Hematopoietic multipotent progenitor cell treated with erythropoietin and hydrocortisone succinate and interleukin-3 and kit ligand, for 8 days (in vitro differentiated cells): ENCODE measurements around the gene WFIKKN1.
"Not testable (repeated sequence)": the region's sequence is repeated elsewhere in the genome, so short reads cannot be mapped to it uniquely, and the experiment has no call there.

Experiments used
- DNase-seq: peaks from one replicate; pipeline ENCODE4 v3.0.0-alpha.2; 2015

The WFIKKN1 gene

DNA sequence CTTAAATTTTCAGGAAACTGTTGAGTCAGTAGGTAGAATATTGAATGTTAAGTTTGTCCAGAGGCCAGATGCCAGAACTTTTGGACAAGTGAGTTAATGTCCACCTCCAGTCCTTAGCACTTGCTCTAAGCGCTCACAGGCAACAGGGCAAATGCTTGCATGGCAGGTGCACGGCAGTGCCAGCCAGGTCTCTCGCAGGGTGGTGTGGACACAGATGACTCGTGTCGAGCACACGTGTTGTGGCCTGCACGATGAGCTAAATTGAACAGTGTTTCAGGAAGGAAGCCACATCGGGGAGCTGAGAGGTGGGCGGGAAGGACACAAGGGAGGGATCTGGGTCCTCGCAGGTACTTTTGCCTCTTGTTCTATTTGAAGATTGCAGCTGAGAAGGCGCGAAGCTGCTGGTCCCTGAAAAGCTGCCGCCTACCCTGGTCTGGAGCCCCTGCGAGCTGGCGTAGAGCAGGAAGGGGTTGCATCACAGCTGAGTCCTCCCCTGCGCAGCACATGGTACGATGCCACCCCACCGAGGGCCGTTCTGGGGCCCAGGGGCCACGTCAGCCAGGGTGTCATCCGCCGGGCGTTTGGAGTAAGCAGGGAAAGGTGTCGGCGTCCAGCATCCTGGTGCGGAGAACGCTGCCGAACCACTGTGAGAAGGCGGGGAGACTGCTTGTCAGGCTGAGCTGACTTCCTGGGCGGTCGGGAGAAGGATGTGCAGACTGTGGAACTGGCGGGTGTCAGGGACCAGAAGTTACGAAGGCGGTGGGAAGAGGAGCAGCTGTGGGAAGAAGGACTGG lies 34.6 kb upstream of the WFIKKN1 start:
- no peak for DNase-seq

DNA sequence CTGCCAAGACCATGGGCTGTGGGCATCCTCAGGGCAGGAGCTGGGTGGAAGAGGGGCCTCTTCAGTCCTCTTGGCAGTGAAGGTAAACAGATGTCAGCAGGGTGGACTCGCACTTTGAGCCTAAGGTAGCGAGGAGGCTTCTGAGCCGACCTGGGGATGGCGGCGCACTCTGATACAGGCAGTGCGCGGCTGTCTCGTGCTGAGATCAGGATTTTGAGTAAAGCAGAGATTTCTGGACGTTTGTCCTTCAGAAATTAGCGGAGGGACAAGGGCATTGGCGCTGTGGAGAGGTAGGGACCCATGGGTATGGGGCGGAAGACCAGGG lies 34.1 kb upstream of the WFIKKN1 start:
- no peak for DNase-seq

DNA sequence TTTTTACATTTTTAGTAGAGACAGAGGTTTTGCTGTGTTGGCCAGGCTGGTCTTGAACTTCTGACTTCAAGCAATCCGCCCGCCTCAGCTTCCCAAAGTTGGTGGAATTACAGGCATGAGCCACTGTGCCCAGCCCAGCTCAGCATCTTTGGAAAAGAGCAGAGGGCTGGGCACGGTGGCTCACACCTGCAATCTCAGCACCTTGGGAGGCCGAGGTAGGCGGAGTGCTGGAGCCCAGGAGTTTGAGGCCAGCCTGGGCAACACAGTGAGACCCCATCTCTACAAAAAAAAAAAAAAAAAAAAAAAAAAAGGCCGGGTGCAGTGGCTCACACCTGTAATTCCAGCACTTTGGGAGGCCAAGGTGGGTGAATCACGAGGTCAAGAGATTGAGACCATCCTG lies 33.1 kb upstream of the WFIKKN1 start:
- not testable (repeated sequence) for DNase-seq

DNA sequence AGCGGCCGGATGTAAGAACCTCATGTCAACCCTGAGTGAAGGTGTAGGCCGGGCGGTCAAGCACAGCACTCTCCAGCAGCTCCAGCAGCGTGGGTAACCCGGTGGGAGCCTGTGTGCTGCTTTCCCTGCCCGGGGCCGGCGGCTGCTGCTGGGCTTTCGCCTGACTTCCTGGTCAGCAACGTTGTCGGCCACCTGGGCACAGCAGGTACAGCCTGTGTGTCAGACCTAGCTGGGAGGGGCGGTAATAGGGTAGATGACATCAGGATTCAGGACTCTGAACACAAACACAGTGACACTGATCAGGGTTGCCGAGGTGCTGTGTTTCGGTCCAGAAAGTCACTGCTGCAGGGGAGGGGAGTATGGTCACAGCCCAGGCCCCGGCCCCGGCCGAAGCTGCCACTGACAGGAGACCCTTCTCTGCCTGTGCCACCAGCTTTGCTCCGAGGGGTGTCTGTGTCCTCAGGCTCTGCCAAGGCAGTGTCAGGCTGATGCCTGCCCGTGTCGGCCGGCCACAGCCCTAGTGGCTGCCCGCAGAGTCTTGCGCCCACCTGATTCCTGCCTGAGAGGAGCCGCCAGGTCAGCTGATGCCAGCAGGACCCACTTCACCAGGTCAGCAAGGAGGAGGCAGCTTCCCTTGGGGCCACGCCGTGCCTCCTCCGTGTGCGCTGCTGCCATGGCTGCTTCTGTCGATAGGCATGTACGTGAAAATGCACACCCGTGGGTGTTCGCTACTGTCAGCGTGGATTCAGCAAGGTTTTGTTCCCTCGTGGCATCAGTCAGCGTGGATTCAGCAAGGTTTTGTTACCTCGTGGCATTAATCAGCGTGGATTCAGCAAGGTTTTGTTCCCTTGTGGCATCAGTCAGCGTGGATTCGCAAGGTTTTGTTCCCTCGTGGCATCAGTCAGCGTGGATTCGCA lies 31.7 kb upstream of the WFIKKN1 start:
- no peak for DNase-seq

DNA sequence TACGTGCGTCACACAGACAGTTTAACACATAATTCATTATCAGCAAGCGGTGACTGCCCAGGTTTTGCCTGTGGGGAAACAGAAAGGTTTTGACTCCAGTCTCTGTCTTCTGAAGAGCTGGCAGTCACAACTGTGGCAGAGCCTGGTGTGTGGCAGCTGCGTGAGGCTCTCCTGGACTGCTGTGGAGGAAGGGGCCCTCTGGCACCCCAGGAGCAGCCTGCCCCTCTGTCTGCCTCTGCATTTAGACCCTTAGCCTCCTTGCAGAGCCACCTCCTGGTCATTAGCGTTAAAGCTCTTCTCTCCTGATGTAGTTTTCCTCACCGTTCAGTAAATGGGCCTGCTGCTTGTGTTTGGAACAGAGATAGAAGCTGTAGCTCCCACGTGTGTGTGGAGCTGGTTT lies 30.0 kb upstream of the WFIKKN1 start:
- DNase-seq = peak; percentile 52

DNA sequence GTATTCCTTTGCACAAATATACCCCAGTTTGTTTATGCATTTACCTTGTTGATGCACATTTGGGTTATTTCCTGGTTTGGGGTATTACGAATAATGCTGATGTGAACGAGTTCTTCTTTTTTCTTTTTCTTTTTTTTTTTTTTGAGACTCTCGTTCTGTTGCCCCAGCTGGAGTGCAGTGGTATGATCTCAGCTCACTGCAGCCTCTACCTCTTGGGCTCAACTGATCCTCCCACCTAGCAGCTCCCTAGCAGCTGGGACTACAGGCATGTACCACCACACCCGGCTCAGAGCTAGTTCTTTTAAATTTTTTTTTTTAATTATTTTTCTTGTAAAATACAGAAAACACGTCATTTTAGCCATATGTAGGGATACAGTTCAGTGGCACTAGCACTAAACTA lies 26.9 kb upstream of the WFIKKN1 start:
- no peak for DNase-seq

DNA sequence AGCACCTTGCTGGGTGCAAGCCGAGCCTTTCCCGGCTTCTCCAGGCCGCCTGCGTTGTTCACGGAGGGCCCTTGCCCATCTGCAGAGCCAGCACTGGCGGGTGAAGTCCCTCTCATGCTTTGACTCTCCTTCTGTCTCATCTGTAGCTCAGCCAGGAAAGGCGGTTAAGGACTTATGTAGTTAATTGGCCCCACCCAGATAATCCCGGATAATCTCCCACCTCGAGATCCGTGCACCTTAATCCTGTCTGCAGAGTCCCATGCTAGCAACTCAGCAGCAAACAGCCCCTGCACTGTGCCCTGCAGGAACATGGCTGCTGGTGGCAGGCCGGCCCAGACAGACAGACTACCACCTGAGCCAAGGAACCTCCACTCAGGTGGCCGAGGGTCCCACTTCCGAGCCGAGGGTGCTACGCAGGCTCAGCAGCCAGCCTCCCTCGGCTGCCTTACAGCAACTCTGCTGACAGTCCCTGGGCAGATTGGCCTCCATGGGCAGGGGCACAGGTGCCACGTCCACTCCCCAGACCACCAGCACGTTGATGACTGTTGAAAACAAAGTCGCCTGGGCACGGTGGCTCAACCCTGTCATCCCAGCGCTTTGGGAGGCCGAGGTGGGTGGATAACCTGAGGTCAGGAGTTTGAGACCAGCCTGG lies 24.0 kb upstream of the WFIKKN1 start:
- no peak for DNase-seq

DNA sequence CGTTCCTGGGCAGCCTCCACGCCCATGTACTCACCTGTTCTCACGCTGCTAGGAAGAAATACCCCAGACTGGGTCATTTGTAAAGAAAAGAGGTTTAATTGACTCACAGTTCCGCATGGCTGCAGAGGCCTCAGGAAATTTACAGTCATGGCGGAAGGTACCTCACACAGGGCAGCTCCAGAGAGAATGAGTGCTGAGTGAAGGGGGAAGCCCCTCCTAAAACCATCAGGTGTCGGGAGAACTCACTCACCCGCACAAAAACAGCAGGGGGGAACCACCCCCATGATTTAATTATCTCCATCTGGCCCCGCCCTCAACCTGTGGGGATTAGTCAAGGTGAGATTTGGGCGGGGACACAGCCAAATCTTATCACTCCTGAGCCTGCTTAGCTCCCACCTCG lies 22.8 kb upstream of the WFIKKN1 start:
- DNase-seq = no peak

DNA sequence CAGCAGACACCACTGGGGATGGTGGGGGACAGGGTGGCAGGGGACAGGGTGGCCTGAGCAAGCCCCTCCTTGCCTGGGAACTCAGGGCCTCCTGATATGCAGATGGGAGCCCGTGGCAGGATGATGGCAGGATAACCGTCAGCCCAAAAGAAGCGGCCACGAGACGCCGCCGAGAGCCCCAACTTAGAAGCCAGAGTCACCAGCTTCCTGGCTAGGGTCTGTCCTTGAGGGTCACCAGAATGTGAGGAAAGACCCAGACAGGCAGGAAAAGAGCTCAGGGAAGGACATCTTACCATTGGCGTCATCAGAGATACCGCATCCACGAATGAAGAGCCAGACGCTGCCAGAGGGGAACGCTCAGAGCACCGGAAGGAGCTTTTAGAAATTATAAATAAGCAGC lies 21.5 kb upstream of the WFIKKN1 start:
- no peak for DNase-seq

DNA sequence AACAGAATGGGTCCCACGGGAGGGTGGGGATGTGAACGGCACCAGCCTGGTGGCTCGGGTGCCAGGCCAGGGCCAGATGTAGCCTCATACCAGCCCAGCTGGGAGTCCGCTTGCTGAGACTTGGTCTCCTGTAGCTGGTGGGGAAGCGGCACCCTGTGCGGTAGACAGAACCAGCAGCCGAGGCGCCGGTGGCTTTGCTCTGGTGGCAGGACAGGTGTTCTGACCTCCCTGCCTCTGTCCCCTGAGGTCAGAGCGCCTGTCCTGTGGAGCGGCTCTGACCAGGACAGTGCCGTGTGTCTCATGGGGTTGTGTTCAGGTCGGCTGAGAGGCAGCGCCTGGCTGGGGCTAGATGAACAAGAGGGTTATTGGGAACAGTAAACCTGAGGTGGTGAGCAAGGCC lies 20.8 kb upstream of the WFIKKN1 start:
- no peak for DNase-seq

DNA sequence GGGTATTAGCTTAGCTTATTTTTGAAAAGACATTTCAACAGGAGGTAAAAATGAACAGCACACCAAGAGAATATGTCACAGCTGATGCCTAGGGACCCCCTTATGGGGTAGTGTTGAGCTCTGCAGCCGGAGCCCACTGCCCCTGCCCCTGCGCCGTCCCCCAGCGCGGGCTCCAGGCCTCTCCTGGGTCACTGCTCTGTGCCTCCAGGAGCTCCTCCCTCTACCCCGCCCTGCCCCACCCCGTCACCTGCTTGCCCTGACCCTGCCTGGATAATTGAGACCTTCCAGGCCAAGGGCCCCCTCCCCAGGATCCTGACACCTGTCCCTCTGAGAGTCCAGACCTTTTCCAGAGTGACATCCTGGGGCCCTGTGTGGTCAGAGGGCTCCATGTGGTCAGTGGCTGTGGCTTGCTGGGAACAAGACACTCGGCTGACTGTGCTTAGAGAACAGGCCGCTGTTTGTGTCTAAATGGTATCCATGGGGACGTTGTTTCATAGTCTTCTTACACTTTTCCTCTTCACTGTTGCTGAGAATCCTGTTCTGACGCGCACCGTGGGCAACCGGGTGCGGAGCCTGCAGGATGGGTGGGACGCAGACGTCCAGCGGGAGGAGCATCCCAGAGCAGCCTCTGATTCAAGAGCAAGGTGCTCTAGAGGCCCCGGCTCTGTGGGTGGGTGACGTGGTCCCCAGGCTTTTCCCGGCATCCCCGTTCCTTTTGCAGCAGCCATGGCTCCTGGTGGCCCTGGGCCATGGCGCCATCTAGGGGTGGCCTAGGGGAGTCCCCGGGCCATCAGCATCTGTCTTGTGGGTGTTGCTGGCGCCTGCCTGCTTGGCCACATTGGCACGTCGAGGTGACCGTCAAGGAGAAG lies 20.0 kb upstream of the WFIKKN1 start:
- DNase-seq = peak; percentile 55

DNA sequence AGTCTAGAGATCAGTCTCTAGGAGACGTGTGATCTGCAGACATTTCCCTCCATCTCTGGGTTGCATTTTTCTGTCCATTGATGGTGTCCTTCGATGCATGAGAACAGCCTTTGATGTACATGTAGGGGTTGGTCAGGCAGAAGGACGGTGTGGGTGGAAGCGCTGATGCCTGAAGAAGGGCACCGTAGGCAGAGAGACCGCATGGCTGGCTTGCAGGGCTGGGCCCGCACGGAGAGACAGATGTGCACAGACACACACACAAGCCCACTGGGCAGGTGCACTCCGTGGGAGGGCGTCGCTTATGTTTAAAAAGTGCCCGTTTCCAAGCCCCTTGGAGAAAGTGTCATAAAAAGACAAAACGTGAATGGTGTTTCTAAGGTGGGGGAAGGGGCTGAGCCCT lies 15.7 kb upstream of the WFIKKN1 start:
- no peak for DNase-seq

DNA sequence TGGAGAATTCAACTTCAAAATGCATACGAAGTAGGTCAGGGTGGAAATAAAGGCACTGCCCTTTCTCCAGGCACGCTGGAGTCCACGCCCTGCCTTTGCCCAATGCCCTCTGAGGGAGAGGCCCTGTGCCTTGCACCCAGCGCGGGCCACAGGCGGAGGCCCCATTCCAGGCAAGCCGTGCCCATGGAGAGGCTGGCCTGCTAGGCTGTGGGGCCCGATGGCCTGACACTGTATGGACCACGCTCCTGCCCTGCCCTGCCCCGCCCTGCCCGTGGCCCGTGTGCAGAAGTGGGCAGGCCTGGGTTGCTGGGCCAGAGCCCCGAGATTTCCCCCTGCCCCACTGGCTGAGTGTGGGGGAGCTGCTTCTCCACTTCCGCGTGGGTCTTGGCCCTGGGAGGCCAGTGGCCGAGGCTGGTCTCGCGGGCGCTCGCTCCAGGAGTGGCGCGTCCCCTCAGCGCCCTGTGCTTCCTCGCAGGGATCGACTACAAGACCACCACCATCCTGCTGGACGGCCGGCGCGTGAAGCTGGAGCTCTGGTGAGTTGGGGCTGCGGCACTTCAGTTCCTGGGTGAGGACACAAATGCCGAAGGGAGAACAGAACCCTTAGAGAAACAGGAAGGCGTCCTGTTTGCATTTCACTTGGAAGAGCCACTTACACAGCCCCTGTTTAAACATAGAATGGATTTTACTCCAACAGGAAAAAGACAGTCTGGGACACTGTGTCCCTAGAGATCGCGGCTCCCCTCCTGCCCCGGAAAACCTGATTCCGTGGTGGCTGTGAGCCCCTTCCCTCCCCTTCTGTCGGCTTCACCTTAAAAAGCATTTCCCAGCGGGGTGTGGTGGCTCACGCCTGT lies 13.8 kb upstream of the WFIKKN1 start:
- DNase-seq = no peak

DNA sequence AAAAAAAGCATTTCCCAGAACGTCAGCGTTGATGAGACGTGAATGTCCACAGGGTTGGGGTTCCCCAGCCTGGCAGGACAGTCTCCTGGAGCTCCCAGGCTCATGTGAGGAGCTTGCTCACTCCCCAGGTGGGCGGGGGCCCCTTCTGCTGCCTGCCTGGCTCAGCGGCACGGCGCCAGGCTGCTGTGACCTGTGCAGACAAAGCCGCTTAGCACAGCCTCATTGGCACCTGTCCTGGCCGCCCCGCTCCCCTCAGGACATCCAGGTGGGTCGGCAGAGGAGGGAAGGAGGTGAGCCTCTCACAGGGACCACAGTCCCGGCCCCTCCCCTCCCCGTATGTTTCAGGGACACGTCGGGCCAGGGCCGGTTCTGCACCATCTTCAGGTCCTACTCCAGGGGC lies 12.9 kb upstream of the WFIKKN1 start:
- DNase-seq = no peak

DNA sequence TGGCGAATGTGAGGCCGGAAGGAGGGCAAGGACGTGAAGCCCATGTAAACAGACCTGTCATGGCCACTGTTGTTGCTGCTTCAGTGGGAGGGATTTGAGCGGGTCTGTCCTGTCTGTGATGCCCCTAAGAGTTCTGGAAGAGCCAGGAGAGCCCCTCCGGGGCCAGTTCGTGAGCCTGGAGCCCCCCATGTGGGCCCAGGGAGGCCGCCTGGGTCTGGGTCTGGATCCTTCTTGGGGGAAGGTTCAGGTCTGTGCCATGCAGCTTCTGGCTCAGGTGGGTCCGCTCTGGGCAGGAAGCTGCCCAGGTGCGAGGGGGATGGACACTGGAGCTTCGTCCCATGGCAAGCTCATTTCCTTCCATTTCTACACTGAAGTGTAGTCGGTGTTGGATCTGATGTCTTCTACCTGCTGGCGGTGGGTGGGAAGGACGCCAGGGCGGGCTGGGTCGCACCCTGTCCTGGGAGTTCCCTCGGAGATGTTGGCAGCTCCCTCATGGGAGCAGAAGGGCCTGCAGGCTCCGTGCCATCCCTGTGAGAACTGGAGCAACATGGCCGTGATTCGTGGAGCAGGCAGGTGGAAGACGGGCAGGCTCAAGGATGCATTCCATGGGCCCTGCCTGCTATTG lies 11.2 kb upstream of the WFIKKN1 start:
- no peak for DNase-seq

DNA sequence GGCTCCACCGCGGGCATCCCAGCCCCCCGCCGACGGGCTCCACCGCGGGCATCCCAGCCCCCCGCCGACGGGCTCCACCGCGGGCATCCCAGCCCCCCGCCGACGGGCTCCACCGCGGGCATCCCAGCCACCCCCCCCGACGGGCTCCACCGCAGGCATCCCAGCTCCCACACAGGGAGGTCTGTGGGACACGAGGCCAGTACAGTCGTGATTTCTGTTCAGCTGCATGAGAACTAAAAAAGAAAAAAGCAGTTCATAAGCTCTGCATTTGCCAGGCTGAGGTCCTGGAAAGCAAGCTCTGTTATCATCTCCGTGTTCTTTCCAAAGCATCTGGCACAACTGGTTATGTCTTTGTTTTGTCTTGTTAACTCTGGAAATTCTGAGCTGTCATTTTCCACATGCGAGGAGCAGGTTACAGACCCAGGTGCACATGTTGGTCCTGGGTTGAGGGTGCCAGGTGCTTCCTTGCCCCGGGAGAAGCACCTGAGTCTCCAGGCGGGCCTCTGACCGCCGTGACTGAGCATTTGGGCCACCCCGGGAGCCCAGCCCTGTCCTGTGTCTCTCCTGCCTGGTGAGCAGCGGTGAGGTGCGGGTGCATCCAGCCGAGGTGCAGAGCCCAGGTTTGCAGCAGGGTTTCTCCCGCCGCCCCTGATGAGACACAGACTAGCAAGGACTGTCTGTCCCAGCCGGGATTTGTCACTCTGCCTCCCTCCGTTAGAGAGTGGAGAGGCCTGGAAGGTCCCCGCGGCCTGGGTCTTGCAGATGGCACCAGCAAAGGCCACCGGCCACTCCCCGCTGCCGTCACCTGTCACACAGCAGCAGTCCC lies 9.9 kb upstream of the WFIKKN1 start:
- no peak for DNase-seq

DNA sequence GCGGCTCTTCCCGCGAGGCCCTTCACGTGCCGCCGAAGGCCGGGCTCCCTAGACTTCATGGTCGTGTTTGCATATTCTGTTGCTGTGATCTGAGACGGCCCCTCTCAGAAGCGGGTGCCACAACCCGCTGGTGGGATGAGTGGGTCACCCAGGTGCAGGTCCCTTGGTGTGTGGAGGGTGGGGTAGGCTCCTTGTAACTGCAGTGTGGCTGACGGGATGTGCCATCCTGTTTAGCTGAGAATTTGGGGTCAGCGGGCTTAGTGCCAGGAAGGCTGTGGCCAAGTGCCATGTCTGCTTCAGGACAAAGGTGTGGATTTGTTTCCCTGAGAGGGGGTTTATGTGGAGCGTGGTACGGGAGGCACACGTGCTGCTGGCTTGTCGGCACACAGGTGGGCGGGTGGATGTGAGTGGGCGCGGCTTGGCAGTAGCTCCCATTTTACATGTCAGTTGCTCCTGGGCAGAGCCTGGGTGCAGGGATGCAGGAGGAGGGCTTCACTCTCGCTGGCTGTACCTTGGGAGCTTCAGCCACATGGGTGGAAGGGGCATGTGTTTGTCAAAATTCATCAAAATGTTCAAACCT lies 9.2 kb upstream of the WFIKKN1 start:
- no peak for DNase-seq

DNA sequence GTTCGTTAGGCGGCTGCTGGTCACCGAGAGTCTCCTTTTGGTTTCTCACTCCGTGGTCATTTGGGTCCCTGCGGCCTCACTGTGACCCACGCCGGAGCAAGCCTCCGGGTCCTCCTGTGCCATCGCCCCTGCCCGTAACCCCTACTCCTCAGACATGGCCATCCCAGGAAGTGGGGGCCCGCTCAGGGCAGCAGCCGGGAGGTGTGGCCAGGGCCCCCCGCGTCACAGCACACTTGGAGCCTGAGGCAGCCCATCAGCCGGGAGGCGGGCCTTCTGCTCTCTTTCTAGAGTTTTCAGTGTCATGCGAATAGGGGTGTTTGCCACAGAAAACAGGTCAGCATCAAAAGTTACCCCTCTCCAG lies 7.9 kb upstream of the WFIKKN1 start:
- DNase-seq = no peak

DNA sequence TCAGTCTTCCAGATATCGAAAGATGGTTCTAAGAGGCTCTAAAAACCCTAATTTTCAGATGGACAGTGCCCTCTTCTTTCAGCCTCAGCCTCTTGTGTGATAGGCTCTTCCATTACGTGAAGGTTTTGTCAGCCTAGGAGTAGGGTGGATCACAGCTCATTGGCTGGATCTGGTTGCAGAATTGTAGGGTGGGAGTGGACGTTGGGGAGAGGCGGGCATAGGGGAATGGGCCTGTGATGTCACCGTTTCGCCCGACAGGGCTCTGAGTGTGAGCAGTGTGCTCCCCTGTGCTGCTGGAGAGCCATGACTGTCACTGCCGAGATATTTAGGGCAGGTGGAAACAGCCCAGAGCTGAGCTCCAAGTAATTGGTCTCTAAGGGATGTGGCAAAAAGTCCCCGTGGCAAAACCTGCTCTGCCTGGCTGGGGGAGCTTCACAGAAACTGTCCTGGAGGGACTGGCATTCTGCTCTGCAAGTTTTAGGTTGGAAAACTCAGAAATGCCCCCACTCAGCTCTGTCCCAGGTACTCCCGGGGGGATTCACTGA lies 6.2 kb upstream of the WFIKKN1 start:
- no peak for DNase-seq
